HFF-Myc (cell line): ENCODE results near the gene RNF180.

Experiments
- DNase-seq: peaks from one replicate; pipeline ENCODE4 v3.0.0-alpha.2; 2011; ENCODE audit warnings: low read depth; ENCODE audit errors: extremely low read depth
- H3K4me3 ChIP-seq: replicated peaks from 2 replicates; pipeline ENCODE4 v1.5.1; 2011; ENCODE audit warnings: low read depth, mild to moderate bottlenecking, control low read depth, low read length
- TF ChIP-seq, protein P1 (sequence below): IDR thresholded peaks from 2 replicates; pipeline ENCODE4 v1.5.1; 2012; ENCODE audit warnings: mild to moderate bottlenecking, low read depth, low read length, control low read depth; ENCODE audit errors: missing control alignments

Gene RNF180

DNA sequence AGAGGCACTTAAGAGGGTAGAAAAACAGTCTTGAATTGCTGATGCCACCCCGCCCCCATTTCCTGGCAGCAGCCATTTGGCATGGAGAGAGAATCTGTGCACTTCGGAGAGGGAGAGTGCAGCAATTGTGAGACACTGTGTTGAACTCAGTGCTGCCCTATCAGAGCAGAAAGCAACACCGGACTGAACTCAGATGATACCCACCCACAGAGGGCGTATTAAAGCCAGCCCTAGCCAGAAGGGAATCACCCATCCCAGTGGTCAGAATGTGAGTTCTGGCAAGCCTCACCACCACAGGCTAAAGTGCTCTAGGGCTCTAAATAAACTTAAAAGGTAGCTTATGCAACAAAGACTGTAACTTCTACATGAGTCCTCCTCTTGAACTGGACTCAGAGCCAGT, 251.7 kb downstream of the RNF180 start:
- no peak for DNase-seq
- H3K4me3 ChIP-seq = no peak overlapping the region
- TF ChIP-seq, protein P1, sequence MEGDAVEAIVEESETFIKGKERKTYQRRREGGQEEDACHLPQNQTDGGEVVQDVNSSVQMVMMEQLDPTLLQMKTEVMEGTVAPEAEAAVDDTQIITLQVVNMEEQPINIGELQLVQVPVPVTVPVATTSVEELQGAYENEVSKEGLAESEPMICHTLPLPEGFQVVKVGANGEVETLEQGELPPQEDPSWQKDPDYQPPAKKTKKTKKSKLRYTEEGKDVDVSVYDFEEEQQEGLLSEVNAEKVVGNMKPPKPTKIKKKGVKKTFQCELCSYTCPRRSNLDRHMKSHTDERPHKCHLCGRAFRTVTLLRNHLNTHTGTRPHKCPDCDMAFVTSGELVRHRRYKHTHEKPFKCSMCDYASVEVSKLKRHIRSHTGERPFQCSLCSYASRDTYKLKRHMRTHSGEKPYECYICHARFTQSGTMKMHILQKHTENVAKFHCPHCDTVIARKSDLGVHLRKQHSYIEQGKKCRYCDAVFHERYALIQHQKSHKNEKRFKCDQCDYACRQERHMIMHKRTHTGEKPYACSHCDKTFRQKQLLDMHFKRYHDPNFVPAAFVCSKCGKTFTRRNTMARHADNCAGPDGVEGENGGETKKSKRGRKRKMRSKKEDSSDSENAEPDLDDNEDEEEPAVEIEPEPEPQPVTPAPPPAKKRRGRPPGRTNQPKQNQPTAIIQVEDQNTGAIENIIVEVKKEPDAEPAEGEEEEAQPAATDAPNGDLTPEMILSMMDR = no peak

DNA sequence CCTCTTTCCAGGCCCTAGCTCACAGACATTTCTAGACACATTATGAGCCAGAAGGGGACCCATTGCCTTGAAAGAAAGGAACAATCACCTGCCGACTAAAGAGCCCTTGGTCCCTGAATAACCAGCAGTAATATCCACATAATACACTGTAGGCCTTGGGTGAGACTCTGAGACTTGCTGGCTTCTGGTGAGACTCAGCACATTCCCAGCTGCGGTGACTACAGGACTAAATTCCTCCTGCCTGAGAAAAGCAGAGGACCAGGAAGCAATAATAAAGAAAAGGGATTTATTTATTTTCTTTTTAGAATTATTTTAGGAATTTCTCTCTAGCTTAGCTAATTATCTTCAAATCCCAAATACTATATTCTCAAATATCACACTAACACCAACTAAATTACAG, 252.4 kb downstream of the RNF180 start:
- no peak overlapping the region for H3K4me3 ChIP-seq
- no peak for DNase-seq
- TF ChIP-seq, protein P1 = no peak
